ENCODE data around the gene PLCB1. TPM values are rescaled to one million over a fixed set of nuclear protein-coding genes. Genes with fewer than 3 reads are reported as not detected.
"Not testable (repeated sequence)": the region's sequence is repeated elsewhere in the genome, so short reads cannot be mapped to it uniquely, and the experiment has no call there.

PLCB1 gene
- total and polyA plus RNA-seq, 2 of the 4 experiments (the other 2 are of a cell fraction): 5.6 to 16.1 TPM

GRCh38 chr20:8644468-8644867 lies 512.4 kb downstream of the PLCB1 start:
- WGBS, 2 experiments (ENCODE audit: extremely low coverage in 2 of 2, insufficient read length in 1 of 2): no CpG with 5 or more reads among the region's 30 CpGs
- not testable (repeated sequence) for H3K27me3 ChIP-seq (ENCODE audit: control insufficient read depth, insufficient read depth, low read length); H3K18ac ChIP-seq (ENCODE audit: low read depth, low read length)

More at GRCh38 chr20:8644468-8644867, 512.4 kb downstream of the PLCB1 start:
- H3K9me1 ChIP-seq (ENCODE audit: insufficient read depth, low read length); H2BK15ac ChIP-seq (ENCODE audit: low read depth, low read length); H3K4ac ChIP-seq (ENCODE audit: low read depth, low read length); H4K8ac ChIP-seq (ENCODE audit: low read depth in 2 of 2, low read length in 2 of 2); intact Hi-C loops (cut with micrococcal nuclease); ATAC-seq (ENCODE audit: low read depth); H3K27ac ChIP-seq (ENCODE audit: insufficient read depth, low read length); H2AFZ ChIP-seq (replicated peaks; ENCODE audit: low read length, poor library complexity); H4K20me1 ChIP-seq (ENCODE audit: insufficient read depth, low read length); H3K4me2 ChIP-seq (ENCODE audit: low read depth, low read length); BruUV-seq (replicated peaks); H3K4me3 ChIP-seq (ENCODE audit: insufficient read depth, low read depth, low read length); dilution Hi-C loops (cut with HindIII; ENCODE audit: low sequenced_read_pairs, unreplicated experiment); H2AK9ac ChIP-seq (replicated peaks; ENCODE audit: low read depth, low read length, poor library complexity); H4K5ac ChIP-seq (ENCODE audit: low read depth, low read length); H3K23ac ChIP-seq (ENCODE audit: low read depth, low read length); H2BK120ac ChIP-seq (ENCODE audit: low read depth, low read length); H3K56ac ChIP-seq (ENCODE audit: extremely low read depth, insufficient read depth, low read length); POLR2A ChIA-PET (ENCODE audit: unreplicated experiment); H3K9ac ChIP-seq (ENCODE audit: low read depth, low read length); H2BK20ac ChIP-seq (ENCODE audit: low read depth, low read length); H4K91ac ChIP-seq (ENCODE audit: insufficient read depth, low read depth, low read length); H3K14ac ChIP-seq (replicated peaks; ENCODE audit: low read depth, low read length); H3K9me3 ChIP-seq (ENCODE audit: control insufficient read depth, insufficient read depth, low read length); H3K36me3 ChIP-seq (ENCODE audit: control insufficient read depth, insufficient read depth, low read length); CTCF ChIA-PET; H3K4me1 ChIP-seq (ENCODE audit: control insufficient read depth, insufficient read depth, low read length); in situ Hi-C loops (cut with MboI; ENCODE audit: low sequenced_read_pairs); H3K79me1 ChIP-seq (ENCODE audit: low read depth in 1 of 2, low read length in 2 of 2); H2AK5ac ChIP-seq (ENCODE audit: low read depth, low read length); H2BK5ac ChIP-seq (ENCODE audit: low read depth, low read length, poor library complexity, severe bottlenecking); DNase-seq: not testable (repeated sequence)
